ENCODE results near the gene MRGPRD. TPM values are rescaled to one million over a fixed set of nuclear protein-coding genes. Genes with fewer than 3 reads are reported as not detected.

Gene MRGPRD
- total RNA-seq, 2 experiments from 2014 or later: not detected

DNA sequence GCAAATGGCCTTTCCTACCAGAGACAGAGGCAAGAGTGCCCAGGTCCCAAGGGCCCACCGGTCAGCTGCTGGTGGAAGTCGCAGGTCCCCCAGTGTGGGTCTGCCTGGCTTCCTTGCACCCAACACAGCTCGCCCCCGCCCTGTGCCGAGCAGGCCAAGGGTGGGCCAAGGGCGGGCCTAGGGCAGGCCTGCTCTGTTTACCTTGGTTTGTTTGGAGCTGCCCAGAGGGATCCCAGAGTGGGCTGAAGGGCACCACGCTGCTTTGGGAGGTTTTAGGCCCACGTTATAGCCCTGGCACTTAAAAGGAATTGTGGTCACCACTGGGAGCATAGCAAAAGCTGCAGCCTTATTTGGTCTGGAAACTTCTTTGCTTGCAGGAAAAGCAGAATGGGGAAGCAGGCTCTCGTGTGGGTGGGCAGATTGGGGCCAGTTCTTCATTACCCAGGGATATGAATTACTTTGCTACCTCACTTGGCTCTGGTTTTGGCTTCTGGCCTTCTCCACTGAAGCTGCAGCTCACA, 38.0 kb downstream of the MRGPRD start:
- ATAC-seq (no peak), DNase-seq (no peak)
- CTCF ChIA-PET: no interaction called here
- Mint-ChIP-seq H3K36me3 (peaks cover 3% of the 10 kb centered on the region), H3K9me3 (ENCODE audit: low read depth) (no peaks in the 10 kb centered on the region), H3K4me3 (no peak overlapping the region), H3K4me1 (no peaks in the 10 kb centered on the region), H3K27me3 (no peaks in the 10 kb centered on the region), H3K27ac (no peak overlapping the region)

DNA sequence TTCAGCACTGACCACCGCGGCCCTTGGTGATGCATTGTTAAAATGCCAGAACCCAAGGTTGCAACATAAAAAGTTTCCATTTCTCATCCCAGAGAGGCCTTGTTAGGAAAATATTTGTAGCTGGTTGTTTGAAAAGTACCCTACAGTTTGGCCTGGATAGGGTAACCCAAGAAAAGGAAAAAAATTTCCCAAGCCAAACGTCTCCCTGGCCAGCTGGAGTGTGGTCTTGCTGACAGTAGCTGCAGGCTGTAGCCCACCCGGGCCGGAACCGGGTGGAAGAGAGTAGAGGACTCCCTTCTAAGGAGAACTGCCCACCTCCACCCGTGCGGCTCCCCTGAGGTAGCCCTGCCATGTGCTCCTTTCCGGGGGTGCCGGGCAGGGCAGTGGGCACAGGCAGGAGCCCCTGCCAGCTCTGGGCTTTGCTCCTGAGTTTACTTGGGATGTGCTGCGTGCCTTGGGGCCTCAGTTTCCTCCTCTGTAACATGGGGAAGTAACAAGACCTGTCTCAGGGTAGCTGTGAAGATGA, 38.6 kb downstream of the MRGPRD start:
- H3K36me3 Mint-ChIP-seq: peaks cover 3% of the 10 kb centered on the region
- CTCF ChIA-PET: no interaction called here

DNA sequence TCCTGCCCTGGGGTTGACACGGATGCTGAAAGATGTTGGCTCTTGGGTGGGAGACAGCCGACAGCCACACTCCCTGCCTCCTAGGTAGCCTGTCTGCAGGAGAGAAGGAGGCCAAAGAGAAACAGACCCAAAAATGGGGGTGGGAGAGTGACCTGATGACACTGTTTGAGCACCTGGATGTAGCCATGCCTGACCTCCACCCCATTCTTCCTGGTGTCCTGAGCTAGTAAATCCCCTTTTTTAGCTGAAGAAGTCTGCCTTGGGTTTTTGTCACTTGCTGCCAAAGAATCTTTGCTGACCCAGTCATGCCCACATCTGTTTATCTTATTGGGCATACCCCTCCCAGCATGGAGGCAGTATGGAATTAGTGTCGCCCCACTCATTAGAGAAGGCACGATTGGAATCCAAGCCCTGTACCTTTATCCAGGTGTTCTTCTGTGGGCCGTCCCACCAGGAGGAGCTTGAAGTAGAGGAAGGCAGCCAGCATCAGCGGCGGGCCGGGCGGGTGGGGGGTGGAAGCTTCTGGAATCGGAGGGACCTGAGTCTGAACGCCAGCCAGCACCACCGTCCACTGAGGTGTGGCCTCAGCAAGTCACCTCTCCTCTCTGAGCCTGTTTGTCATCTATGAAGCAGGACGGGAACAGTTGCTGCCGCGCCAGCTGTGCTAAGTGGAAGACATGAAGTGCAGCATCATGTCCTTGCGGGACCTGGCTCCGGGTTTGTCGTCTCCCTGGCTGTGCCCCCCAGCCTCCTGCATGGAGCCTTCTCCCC, 39.3 kb downstream of the MRGPRD start:
- CTCF ChIA-PET: no interaction called here
- H3K36me3 Mint-ChIP-seq: peaks cover 3% of the 10 kb centered on the region
- ATAC-seq (no peak), DNase-seq (no peak)
- H3K4me3 Mint-ChIP-seq: no peak overlapping the region
- H3K4me1 Mint-ChIP-seq: no peaks in the 10 kb centered on the region
- no peaks in the 10 kb centered on the region for H3K9me3 Mint-ChIP-seq (ENCODE audit: low read depth)
- H3K27me3 Mint-ChIP-seq: no peaks in the 10 kb centered on the region
- no peak overlapping the region for H3K27ac Mint-ChIP-seq

More for the DNA sequence above, 38.6 kb downstream of the MRGPRD start:
- ATAC-seq (no peak), DNase-seq (no peak)
- H3K4me1 Mint-ChIP-seq: no peaks in the 10 kb centered on the region
- H3K9me3 Mint-ChIP-seq (ENCODE audit: low read depth): no peaks in the 10 kb centered on the region
- H3K4me3 Mint-ChIP-seq: no peak overlapping the region
- H3K27ac Mint-ChIP-seq: no peak overlapping the region
- H3K27me3 Mint-ChIP-seq: no peaks in the 10 kb centered on the region

DNA sequence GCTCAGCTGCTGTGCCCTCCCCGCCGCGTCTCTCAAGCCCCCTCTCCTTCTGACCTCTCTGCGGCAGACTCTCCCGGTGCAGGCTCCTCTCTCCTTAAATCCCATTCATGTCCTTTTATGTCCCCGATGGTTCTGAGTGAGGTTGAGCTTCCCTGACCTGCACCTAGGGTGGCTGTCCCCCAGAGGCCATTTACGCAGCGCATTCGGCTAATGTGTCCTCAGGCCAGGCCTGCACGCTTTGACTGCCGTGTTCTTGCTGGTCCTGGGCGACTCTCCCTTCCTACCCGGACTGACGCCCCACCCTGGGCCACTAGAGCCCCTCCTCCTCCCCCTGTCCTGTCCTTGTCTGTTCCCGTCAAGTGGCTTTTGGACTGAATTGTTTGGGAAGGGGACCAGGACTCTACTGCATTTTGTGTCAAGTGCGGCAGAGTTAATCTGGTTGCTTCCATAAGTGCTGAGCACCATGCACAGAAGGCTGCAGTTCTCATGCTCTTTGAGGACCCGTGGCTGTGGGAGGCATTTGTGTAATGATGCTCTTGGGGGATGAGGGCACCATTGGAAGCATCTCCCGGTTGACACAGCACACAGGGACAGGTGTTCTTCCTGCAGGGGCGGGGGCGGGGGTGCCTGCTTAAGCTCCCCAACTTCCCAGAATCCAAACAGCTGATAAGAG, 40.0 kb downstream of the MRGPRD start:
- no peaks in the 10 kb centered on the region for H3K27me3 Mint-ChIP-seq
- CTCF ChIA-PET: no interaction called here
- H3K36me3 Mint-ChIP-seq: peaks cover 3% of the 10 kb centered on the region
- no peak overlapping the region for H3K27ac Mint-ChIP-seq
- H3K4me3 Mint-ChIP-seq: no peak overlapping the region
- no peak for ATAC-seq
- DNase-seq: no peak
- no peaks in the 10 kb centered on the region for H3K4me1 Mint-ChIP-seq
- H3K9me3 Mint-ChIP-seq (ENCODE audit: low read depth): no peaks in the 10 kb centered on the region

DNA sequence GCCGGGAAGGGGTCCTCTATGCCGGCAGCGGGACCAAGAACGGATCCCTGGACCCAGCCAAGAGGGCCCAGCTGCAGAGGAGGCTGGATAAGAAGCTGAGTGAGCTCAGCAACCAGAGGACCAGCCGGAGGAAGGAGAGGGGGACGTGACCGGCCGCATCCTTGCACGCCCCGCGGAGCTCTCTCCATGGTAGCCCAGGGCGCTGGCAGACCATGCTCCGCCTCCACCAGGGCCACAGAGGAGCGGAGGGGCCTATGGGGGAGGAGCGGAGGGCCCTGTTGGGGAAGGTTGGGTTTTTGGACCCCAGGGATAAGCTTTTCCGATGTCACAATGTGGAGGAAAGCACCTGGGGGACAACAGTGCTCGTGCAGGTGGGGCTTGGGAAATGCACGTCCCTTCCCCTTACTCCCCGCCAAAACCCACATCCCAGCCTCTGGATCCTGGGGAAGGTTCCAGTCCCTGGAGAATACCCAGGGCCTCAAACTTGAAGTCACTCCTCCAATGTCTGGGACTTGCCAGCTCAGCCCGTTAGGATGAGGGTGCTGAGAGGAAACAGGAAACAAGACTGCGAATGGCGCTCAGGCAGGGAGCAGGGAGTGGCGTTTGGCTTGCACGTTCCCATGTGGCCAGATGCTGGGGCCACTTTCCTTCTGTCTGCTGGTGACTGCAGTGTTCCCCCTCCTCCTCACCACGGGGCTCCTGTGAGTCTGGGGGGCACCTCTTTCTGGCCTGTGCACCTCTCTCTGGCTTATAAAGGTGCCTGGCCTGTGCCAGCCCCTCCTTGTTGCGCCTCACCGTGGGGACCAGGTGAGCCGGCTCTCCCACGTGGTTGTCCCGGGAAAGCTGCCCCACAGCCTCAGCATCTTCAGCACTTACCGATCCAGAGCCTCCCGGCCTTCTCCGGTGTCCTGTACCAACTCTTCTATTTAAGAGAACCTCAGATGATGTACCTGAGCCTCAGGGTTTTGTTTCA, 40.9 kb downstream of the MRGPRD start:
- Mint-ChIP-seq H3K4me1 (no peaks in the 10 kb centered on the region), H3K4me3 (no peak overlapping the region), H3K9me3 (ENCODE audit: low read depth) (no peaks in the 10 kb centered on the region), H3K27me3 (no peaks in the 10 kb centered on the region), H3K36me3 (peaks cover 7% of the 10 kb centered on the region), H3K27ac (no peak overlapping the region)
- no peak for ATAC-seq
- CTCF ChIA-PET: no interaction called here
- DNase-seq: no peak

DNA sequence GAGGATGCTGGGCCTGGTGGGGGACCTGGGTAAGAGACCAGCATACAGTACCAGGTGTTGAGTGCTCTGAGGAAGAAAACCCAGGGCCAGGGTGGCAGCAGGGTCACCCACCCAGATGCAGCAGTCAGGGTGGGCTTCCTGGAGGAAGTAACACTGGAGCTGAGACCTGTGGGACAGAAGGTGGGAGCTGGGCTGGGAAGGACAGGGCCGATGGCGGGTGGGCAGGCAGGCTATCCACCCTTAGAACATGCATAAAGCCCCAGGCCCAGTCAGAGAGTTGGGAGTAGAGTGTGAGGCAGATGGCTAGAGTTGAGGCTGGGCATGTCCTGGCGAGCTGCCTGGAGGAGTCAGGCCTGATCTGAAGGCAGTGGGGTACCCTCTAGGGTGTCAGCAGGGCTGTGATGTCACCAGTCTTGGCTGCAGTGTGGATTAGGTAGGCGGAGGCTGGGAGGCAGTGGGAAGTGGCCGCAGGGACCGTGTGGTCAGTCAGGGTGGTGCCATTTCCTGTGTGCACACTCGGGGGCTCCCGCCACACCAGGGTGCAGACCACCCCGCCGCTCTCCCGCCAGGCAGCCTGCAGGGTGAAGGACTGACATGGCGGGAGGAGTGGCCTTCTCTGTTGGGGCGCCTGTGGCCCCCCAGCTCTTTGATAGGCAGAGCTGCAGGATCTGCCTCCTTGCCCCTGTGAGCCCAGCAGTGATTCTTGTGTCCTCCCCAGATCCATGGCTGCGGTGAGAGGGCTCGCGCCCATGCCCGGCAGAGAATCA, 41.8 kb downstream of the MRGPRD start:
- no peaks in the 10 kb centered on the region for H3K27me3 Mint-ChIP-seq
- H3K36me3 Mint-ChIP-seq: peaks cover 7% of the 10 kb centered on the region
- ATAC-seq: no peak
- CTCF ChIA-PET: interaction anchor here (1.7 kb wide), 1 partner anchor 13 kb away, joined by 4 read pairs; no protein-coding TSS in a partner anchor
- DNase-seq: no peak
- H3K4me3 Mint-ChIP-seq: no peak overlapping the region
- no peaks in the 10 kb centered on the region for H3K9me3 Mint-ChIP-seq (ENCODE audit: low read depth)
- peak overlapping the region; percentile 32 for H3K27ac Mint-ChIP-seq
- no peaks in the 10 kb centered on the region for H3K4me1 Mint-ChIP-seq

DNA sequence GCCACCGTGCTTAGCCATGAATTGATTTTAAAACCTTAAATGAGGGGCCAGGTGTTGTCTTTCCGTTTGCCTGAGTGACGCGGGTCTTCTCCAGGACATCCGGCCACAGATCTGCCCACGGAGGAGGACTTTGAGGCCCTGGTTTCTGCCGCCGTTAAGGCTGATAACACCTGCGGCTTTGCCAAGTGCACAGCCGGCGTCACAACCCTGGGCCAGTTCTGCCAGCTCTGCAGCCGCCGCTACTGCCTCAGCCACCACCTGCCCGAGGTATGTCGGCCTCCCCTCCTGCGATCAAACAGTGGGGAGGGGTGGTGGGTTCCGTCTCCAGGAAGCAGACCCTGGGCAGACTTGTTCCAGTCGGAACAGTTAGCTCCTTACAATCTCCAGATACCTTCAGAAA, 42.7 kb downstream of the MRGPRD start:
- H3K36me3 Mint-ChIP-seq: peaks cover 7% of the 10 kb centered on the region
- no peaks in the 10 kb centered on the region for H3K9me3 Mint-ChIP-seq (ENCODE audit: low read depth)
- H3K4me3 Mint-ChIP-seq: no peak overlapping the region
- H3K27me3 Mint-ChIP-seq: no peaks in the 10 kb centered on the region
- CTCF ChIA-PET: interaction anchor here (1.7 kb wide), 1 partner anchor 13 kb away, joined by 4 read pairs; no protein-coding TSS in a partner anchor
- H3K27ac Mint-ChIP-seq: no peak overlapping the region
- no peaks in the 10 kb centered on the region for H3K4me1 Mint-ChIP-seq
- ATAC-seq (no peak), DNase-seq (no peak)

DNA sequence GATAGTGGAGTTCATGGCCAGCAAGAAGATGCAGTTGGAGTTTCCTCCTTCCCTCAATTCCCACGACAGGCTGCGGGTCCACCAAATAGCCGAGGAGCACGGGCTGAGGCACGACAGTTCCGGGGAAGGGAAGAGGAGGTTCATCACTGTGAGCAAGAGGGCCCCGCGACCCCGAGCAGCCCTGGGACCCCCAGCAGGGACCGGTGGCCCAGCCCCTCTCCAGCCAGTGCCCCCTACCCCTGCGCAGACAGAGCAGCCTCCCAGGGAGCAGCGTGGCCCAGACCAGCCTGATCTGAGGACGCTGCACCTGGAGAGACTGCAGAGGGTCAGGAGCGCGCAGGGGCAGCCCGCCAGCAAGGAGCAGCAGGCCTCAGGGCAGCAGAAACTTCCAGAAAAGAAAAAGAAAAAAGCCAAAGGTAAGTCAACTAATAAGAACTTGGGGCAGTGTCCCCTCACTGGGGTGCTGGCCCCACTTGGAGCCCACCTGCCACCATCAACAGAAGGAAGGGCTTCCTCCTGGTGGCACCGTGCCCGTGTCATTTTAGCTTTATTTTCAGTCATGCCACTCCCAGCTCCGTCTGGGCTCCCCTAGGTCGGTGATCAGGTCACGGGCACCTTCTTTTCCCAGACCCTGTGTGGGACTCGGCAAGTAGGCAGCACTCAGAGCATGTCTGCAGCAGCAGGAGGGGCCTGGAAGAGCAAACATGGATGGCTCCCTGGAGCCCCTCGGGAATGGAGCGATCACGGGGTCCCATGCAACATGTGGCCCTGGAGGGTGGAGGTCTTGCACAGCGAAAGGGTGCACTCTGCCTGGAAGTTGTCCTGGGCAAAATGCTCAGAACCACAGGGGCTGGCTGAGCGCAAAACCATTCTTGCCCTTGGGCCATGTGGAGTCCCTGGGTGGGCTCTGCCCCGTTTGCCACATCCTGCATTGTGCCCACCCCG, 43.8 kb downstream of the MRGPRD start:
- CTCF ChIA-PET: interaction anchor here (1.7 kb wide), 1 partner anchor 15 kb away, joined by 4 read pairs; no protein-coding TSS in a partner anchor
- DNase-seq (no peak), ATAC-seq (no peak)
- no peaks in the 10 kb centered on the region for H3K9me3 Mint-ChIP-seq (ENCODE audit: low read depth)
- H3K36me3 Mint-ChIP-seq: peaks cover 7% of the 10 kb centered on the region
- H3K4me3 Mint-ChIP-seq: no peak overlapping the region
- H3K27me3 Mint-ChIP-seq: no peaks in the 10 kb centered on the region
- H3K4me1 Mint-ChIP-seq: no peaks in the 10 kb centered on the region
- H3K27ac Mint-ChIP-seq: no peak overlapping the region

DNA sequence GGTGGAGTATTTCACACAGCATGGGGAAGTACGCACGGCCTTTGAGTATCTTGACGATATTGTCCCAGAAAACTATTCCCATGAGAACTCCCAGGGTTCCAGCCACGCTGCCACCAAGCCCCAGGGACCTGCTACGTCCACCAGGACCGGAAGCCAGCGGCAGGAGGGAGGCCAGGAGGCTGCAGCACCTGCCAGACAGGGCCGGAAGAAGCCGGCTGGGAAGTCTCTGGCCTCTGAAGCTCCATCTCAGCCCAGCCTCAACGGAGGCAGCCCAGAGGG, 44.5 kb downstream of the MRGPRD start:
- ATAC-seq (no peak), DNase-seq (no peak)
- Mint-ChIP-seq H3K9me3 (ENCODE audit: low read depth) (no peaks in the 10 kb centered on the region), H3K36me3 (peaks cover 7% of the 10 kb centered on the region), H3K27me3 (no peaks in the 10 kb centered on the region), H3K4me3 (no peak overlapping the region), H3K4me1 (no peaks in the 10 kb centered on the region), H3K27ac (no peak overlapping the region)
- CTCF ChIA-PET: no interaction called here

DNA sequence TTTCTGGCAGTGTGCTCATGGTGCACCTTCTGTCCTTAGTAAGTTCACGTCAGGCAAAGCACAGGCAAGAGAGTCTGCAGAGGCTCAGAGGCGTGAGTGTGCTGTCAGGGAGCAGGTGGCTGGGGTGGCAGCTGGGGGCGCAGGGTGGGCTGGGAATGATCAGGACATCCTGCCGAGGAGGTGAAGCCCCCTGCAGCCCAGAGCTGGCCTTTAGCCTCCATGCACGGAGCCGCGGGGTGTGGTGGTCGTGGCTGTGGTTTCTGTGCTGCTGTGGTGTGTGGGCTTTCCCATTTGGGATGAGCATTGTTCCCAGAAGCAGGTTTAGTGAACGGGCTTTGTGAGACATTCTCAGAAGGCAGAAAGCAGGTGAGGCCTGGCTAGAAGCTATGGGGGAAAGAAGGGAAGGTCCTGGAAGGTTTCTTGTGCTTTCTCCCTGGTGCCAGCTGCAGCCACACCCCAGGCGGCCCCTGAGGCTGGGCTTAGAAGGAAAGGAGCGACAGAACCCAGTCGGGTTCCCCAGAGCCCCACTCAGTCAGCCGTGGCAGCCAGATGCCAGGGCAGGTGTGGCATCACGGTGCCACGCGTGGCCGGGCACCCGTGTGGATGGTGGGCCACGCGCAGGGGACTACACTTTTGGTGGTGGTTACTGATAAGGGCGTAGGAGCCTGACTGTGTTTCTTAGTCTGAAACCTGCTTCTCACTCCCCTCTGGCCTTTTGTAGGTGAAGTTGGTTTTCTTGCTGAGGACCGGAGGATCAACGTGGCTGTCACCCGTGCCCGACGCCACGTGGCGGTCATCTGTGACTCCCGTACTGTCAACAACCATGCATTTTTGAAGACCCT, 45.0 kb downstream of the MRGPRD start:
- CTCF ChIA-PET: no interaction called here
- no peak overlapping the region for H3K4me3 Mint-ChIP-seq
- H3K27ac Mint-ChIP-seq: no peak overlapping the region
- H3K36me3 Mint-ChIP-seq: peaks cover 7% of the 10 kb centered on the region
- DNase-seq: no peak
- no peaks in the 10 kb centered on the region for H3K4me1 Mint-ChIP-seq
- H3K27me3 Mint-ChIP-seq: no peaks in the 10 kb centered on the region
- H3K9me3 Mint-ChIP-seq (ENCODE audit: low read depth): no peaks in the 10 kb centered on the region
- no peak for ATAC-seq

DNA sequence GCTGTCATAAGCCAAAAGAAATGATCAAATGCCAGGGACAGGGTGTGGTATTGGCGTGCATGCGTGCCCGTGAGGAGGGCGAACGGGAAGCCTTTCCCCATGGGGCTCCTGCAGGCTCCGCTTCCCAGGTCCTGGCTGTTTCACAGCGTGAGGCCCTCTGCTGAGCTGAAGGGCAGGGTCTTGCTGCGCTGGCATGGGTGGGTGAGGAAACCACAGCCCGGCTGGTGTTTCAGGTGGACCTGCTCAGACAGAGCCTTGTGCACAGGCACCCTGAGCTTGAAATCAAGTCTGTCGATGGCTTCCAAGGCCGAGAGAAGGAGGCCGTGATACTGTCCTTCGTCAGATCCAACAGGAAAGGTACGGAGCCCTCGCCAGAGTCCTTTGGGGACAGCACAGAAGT, 45.7 kb downstream of the MRGPRD start:
- CTCF ChIA-PET: no interaction called here
- peaks cover 12% of the 10 kb centered on the region for H3K36me3 Mint-ChIP-seq

More for the DNA sequence above, 45.7 kb downstream of the MRGPRD start:
- DNase-seq (no peak), ATAC-seq (no peak)
- no peaks in the 10 kb centered on the region for H3K4me1 Mint-ChIP-seq
- no peaks in the 10 kb centered on the region for H3K9me3 Mint-ChIP-seq (ENCODE audit: low read depth)
- no peak overlapping the region for H3K4me3 Mint-ChIP-seq
- H3K27ac Mint-ChIP-seq: no peak overlapping the region
- H3K27me3 Mint-ChIP-seq: no peaks in the 10 kb centered on the region
